ENCODE data around the gene TSPAN11.

DNA sequence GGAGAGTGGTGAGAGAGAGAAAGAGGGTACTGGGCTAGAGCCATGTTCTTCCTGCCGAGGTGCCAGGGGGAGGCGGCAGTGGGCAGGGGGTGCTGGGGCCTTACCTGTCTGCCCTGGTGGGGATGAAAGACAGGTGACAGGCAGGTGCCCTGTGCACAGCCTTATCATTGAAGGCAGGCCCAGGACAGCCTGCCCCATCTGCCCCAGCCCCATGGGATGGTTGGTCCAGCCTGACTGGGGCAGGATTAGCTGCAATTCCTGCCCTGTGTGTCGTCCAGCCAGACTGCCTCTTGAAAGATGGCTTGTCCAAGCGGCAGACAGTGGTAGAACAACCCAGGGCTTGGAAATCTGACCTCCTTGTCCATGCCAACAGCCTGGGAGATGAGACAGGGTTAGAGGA is 67.2 kb downstream of the TSPAN11 start:
- TF ChIP-seq, protein P1, sequence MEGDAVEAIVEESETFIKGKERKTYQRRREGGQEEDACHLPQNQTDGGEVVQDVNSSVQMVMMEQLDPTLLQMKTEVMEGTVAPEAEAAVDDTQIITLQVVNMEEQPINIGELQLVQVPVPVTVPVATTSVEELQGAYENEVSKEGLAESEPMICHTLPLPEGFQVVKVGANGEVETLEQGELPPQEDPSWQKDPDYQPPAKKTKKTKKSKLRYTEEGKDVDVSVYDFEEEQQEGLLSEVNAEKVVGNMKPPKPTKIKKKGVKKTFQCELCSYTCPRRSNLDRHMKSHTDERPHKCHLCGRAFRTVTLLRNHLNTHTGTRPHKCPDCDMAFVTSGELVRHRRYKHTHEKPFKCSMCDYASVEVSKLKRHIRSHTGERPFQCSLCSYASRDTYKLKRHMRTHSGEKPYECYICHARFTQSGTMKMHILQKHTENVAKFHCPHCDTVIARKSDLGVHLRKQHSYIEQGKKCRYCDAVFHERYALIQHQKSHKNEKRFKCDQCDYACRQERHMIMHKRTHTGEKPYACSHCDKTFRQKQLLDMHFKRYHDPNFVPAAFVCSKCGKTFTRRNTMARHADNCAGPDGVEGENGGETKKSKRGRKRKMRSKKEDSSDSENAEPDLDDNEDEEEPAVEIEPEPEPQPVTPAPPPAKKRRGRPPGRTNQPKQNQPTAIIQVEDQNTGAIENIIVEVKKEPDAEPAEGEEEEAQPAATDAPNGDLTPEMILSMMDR (IDR thresholded peaks at IDR 0.05; ENCODE audit: control extremely low read depth in 1 of 3, insufficient read depth in 1 of 3, low read depth in 1 of 3, low read length in 3 of 3): no peak
- TF ChIP-seq, protein P2, sequence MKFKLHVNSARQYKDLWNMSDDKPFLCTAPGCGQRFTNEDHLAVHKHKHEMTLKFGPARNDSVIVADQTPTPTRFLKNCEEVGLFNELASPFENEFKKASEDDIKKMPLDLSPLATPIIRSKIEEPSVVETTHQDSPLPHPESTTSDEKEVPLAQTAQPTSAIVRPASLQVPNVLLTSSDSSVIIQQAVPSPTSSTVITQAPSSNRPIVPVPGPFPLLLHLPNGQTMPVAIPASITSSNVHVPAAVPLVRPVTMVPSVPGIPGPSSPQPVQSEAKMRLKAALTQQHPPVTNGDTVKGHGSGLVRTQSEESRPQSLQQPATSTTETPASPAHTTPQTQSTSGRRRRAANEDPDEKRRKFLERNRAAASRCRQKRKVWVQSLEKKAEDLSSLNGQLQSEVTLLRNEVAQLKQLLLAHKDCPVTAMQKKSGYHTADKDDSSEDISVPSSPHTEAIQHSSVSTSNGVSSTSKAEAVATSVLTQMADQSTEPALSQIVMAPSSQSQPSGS (IDR thresholded peaks at IDR 0.05; ENCODE audit: low read length): no peak
- TF ChIP-seq RAD21 (IDR thresholded peaks at IDR 0.05 in 1 of 2, conservative IDR thresholded peaks at IDR 0.05 in 1 of 2; ENCODE audit: low read depth in 2 of 2, low read length in 2 of 2) (no peak), NRF1 (IDR thresholded peaks at IDR 0.05; ENCODE audit: low read depth, low read length) (no peak), CBX8 (IDR thresholded peaks at IDR 0.05; ENCODE audit: borderline replicate concordance, low read depth, low read length) (no peak), SAP30 (IDR thresholded peaks at IDR 0.05; ENCODE audit: insufficient read depth, insufficient replicate concordance, low read length) (no peak)

Measured in H1 (cell line).